Measurements from ENCODE around the gene NT5C.
"Not testable (repeated sequence)": the region's sequence is repeated elsewhere in the genome, so short reads cannot be mapped to it uniquely, and the experiment has no call there.

The NT5C gene

GRCh38 chr17:75163074-75163473 is 31.5 kb upstream of the NT5C start:
- TF ChIP-seq SUZ12 (IDR thresholded peaks at IDR 0.05; ENCODE audit: extremely low read depth, insufficient read depth, insufficient read length) (no peak), ZNF274 (IDR thresholded peaks at IDR 0.05; ENCODE audit: low read depth, low read length) (no peak), YY1 (IDR thresholded peaks at IDR 0.05; ENCODE audit: insufficient read depth, insufficient read length) (no peak)
- no peaks in the 10 kb centered on the region for H3K4me1 ChIP-seq (ENCODE audit: insufficient read depth, insufficient read length)

GRCh38 chr17:75160211-75160610 is 28.7 kb upstream of the NT5C start:
- Histone ChIP-seq H3K4me3 (ENCODE audit: insufficient read length, low read depth) (no peak overlapping the region), H3K9me3 (ENCODE audit: insufficient read depth, low read length) (no peaks in the 10 kb centered on the region), H3K9ac (ENCODE audit: insufficient read length, low read depth) (no peak overlapping the region), H3K36me3 (ENCODE audit: insufficient read depth, insufficient read length, low read length) (peaks cover 12% of the 10 kb centered on the region), H3K4me1 (ENCODE audit: insufficient read depth, insufficient read length) (no peaks in the 10 kb centered on the region), H3K27me3 (ENCODE audit: insufficient read depth, insufficient read length) (no peaks in the 10 kb centered on the region)
- no peak for DNase-seq (ENCODE audit: low read depth, low spot score)
- TF ChIP-seq YY1 (IDR thresholded peaks at IDR 0.05; ENCODE audit: insufficient read depth, insufficient read length) (no peak), ZNF274 (IDR thresholded peaks at IDR 0.05; ENCODE audit: low read depth, low read length) (no peak), SUZ12 (IDR thresholded peaks at IDR 0.05; ENCODE audit: extremely low read depth, insufficient read depth, insufficient read length) (no peak)

More at GRCh38 chr17:75163074-75163473, 31.5 kb upstream of the NT5C start:
- Histone ChIP-seq H3K9me3 (ENCODE audit: insufficient read depth, low read length) (no peaks in the 10 kb centered on the region), H3K9ac (ENCODE audit: insufficient read length, low read depth) (no peak overlapping the region), H3K36me3 (ENCODE audit: insufficient read depth, insufficient read length, low read length) (peaks cover 33% of the 10 kb centered on the region), H3K4me3 (ENCODE audit: insufficient read length, low read depth) (no peak overlapping the region), H3K27me3 (ENCODE audit: insufficient read depth, insufficient read length) (no peaks in the 10 kb centered on the region)
- no peak for DNase-seq (ENCODE audit: low read depth, low spot score)

DNA sequence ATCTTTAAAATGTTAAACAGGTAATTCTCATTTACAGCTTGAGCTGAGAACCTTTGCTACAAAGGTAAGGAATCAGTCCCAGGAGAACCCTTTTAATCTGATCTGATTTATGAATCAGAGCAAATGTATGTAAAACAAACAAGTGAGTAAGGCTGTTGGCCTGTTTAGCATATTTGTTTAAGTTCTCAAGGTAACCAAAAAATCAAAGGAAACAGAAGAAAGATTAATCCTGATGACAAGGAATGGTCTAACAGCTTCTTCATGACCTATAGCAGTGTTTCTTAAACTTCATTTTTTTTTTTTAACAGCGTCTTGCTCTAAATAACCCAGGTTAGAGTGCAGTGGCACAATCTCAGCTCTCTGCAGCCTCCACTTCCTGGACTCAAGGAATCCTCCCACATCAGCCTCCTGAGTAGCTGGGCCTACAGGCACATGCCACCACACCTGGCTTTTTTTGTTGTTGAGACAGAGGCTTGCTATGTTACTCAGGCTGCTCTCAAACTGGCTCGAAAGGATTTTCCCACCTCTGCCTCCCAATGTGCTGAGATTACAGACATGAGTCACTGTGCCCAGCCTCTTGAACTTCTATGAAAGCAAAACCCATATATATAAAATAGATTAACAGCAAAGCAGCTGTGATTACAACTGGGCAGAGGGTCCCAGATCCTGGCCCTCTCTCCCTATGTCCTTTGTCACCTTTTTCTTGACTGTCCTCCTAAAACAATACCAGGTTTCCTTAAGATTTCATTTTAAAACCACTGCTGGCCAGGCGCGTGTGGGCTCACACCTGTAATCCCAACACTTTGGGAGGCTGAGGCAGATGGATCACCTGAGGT is 27.9 kb upstream of the NT5C start:
- peaks cover 12% of the 10 kb centered on the region for H3K36me3 ChIP-seq (ENCODE audit: insufficient read depth, insufficient read length, low read length)
- H3K27me3 ChIP-seq (ENCODE audit: insufficient read depth, insufficient read length): no peaks in the 10 kb centered on the region
- H3K9me3 ChIP-seq (ENCODE audit: insufficient read depth, low read length): no peaks in the 10 kb centered on the region
- TF ChIP-seq YY1 (IDR thresholded peaks at IDR 0.05; ENCODE audit: insufficient read depth, insufficient read length): no peak
- TF ChIP-seq SUZ12 (IDR thresholded peaks at IDR 0.05; ENCODE audit: extremely low read depth, insufficient read depth, insufficient read length): no peak
- TF ChIP-seq ZNF274 (IDR thresholded peaks at IDR 0.05; ENCODE audit: low read depth, low read length): no peak
- peaks cover 2% of the 10 kb centered on the region for H3K4me1 ChIP-seq (ENCODE audit: insufficient read depth, insufficient read length)
- DNase-seq (ENCODE audit: low read depth, low spot score): no peak
- no peak overlapping the region for H3K4me3 ChIP-seq (ENCODE audit: insufficient read length, low read depth)
- H3K9ac ChIP-seq (ENCODE audit: insufficient read length, low read depth): no peak overlapping the region

DNA sequence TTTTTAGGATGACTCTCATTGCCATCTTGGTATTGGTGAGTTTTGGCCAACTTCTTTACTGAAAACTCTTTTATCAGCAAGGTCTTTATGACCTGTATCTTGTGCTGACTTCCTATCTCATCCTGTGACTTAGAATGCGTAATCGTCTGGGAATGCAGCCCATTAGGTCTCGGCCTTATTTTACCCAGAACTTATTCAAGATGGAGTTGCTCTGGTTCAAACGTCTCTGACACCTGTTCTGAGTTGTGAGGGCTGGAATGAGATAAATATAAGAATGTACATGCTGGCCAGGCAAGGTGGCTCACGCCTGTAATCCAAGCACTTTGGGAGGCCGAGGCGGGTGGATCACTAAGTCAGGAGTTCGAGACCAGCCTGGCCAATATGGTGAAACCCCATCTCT is 26.9 kb upstream of the NT5C start:
- H3K9ac ChIP-seq (ENCODE audit: insufficient read length, low read depth); DNase-seq (ENCODE audit: low read depth, low spot score); H3K27me3 ChIP-seq (ENCODE audit: insufficient read depth, insufficient read length): not testable (repeated sequence)

GRCh38 chr17:75155191-75155601 is 23.7 kb upstream of the NT5C start:
- H3K27me3 ChIP-seq (ENCODE audit: insufficient read depth, insufficient read length): no peaks in the 10 kb centered on the region
- no peaks in the 10 kb centered on the region for H3K9me3 ChIP-seq (ENCODE audit: insufficient read depth, low read length)
- peak overlapping the region; percentile 13 for H3K9ac ChIP-seq (ENCODE audit: insufficient read length, low read depth)
- peaks cover 2% of the 10 kb centered on the region for H3K4me1 ChIP-seq (ENCODE audit: insufficient read depth, insufficient read length)
- DNase-seq (ENCODE audit: low read depth, low spot score): no peak
- no peak overlapping the region for H3K4me3 ChIP-seq (ENCODE audit: insufficient read length, low read depth)
- TF ChIP-seq SUZ12 (IDR thresholded peaks at IDR 0.05; ENCODE audit: extremely low read depth, insufficient read depth, insufficient read length) (no peak), ZNF274 (IDR thresholded peaks at IDR 0.05; ENCODE audit: low read depth, low read length) (no peak), YY1 (IDR thresholded peaks at IDR 0.05; ENCODE audit: insufficient read depth, insufficient read length) (no peak)
- H3K36me3 ChIP-seq (ENCODE audit: insufficient read depth, insufficient read length, low read length): peaks cover 18% of the 10 kb centered on the region

More for the DNA sequence above, 26.9 kb upstream of the NT5C start:
- H3K36me3 ChIP-seq (ENCODE audit: insufficient read depth, insufficient read length, low read length); H3K4me3 ChIP-seq (ENCODE audit: insufficient read length, low read depth); H3K9me3 ChIP-seq (ENCODE audit: insufficient read depth, low read length); H3K4me1 ChIP-seq (ENCODE audit: insufficient read depth, insufficient read length): not testable (repeated sequence)

GRCh38 chr17:75154195-75155106 is 22.9 kb upstream of the NT5C start, which contains the start of gene JPT1:
TSS of gene JPT1 (minus strand) at chr17:75154512. CDS start at chr17:75154397, 115 bp downstream.
- Histone ChIP-seq H3K9ac (ENCODE audit: insufficient read length, low read depth) (peak within 1 kb of the TSS; percentile 99), H3K27me3 (ENCODE audit: insufficient read depth, insufficient read length) (no peaks in the 10 kb centered on the region), H3K4me1 (ENCODE audit: insufficient read depth, insufficient read length) (peaks cover 2% of the 10 kb centered on the region), H3K36me3 (ENCODE audit: insufficient read depth, insufficient read length, low read length) (peaks cover 21% of the 10 kb centered on the region), H3K4me3 (ENCODE audit: insufficient read length, low read depth) (peak within 1 kb of the TSS; percentile 99), H3K9me3 (ENCODE audit: insufficient read depth, low read length) (no peaks in the 10 kb centered on the region)
- TF ChIP-seq YY1 (IDR thresholded peaks at IDR 0.05; ENCODE audit: insufficient read depth, insufficient read length) (no peak), ZNF274 (IDR thresholded peaks at IDR 0.05; ENCODE audit: low read depth, low read length) (no peak), SUZ12 (IDR thresholded peaks at IDR 0.05; ENCODE audit: extremely low read depth, insufficient read depth, insufficient read length) (no peak)
- peak; percentile 97 for DNase-seq (ENCODE audit: low read depth, low spot score)

GRCh38 chr17:75153780-75154194 is 22.2 kb upstream of the NT5C start:
- no peak for DNase-seq (ENCODE audit: low read depth, low spot score)
- Histone ChIP-seq H3K4me3 (ENCODE audit: insufficient read length, low read depth) (peak overlapping the region; percentile 99), H3K36me3 (ENCODE audit: insufficient read depth, insufficient read length, low read length) (peaks cover 25% of the 10 kb centered on the region), H3K9me3 (ENCODE audit: insufficient read depth, low read length) (no peaks in the 10 kb centered on the region), H3K27me3 (ENCODE audit: insufficient read depth, insufficient read length) (no peaks in the 10 kb centered on the region), H3K4me1 (ENCODE audit: insufficient read depth, insufficient read length) (peaks cover 2% of the 10 kb centered on the region), H3K9ac (ENCODE audit: insufficient read length, low read depth) (peak overlapping the region; percentile 99)
- TF ChIP-seq YY1 (IDR thresholded peaks at IDR 0.05; ENCODE audit: insufficient read depth, insufficient read length) (no peak), SUZ12 (IDR thresholded peaks at IDR 0.05; ENCODE audit: extremely low read depth, insufficient read depth, insufficient read length) (no peak), ZNF274 (IDR thresholded peaks at IDR 0.05; ENCODE audit: low read depth, low read length) (no peak)

All from NT2/D1 (cell line).